HG03025 (cell line): ENCODE data around the gene HOXD9.

ENCODE experiments used
- ATAC-seq: cut with Tn5 transposase; IDR thresholded peaks from one replicate; pipeline ENCODE4 v1.9.1; 2021; ENCODE audit warnings: mild to moderate bottlenecking, moderate library complexity; ENCODE audit not compliant: unreplicated experiment, low FRiP score

HOXD9 gene

DNA sequence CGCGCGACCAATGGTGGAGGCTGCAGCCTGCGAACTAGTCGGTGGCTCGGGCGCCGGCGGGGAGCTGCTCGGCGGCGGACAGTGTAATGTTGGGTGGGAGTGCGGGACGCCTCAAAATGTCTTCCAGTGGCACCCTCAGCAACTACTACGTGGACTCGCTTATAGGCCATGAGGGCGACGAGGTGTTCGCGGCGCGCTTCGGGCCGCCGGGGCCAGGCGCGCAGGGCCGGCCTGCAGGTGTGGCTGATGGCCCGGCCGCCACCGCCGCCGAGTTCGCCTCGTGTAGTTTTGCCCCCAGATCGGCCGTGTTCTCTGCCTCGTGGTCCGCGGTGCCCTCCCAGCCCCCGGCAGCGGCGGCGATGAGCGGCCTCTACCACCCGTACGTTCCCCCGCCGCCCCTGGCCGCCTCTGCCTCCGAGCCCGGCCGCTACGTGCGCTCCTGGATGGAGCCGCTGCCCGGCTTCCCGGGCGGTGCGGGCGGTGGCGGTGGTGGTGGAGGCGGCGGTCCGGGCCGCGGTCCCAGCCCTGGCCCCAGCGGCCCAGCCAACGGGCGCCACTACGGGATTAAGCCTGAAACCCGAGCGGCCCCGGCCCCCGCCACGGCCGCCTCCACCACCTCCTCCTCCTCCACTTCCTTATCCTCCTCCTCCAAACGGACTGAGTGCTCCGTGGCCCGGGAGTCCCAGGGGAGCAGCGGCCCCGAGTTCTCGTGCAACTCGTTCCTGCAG is at the start of gene HOXD9:
HOXD9 (plus strand) TSS at position 37 of the 728 bp plus-strand sequence; CDS start at position 87, 50 bp downstream.
- ATAC-seq = no peak

- no peak for ATAC-seq
Measured at GRCh38 chr2:176072951-176073904, 49.3 kb upstream of the HOXD9 start.

GRCh38 chr2:176074919-176075425 is 47.5 kb upstream of the HOXD9 start:
- ATAC-seq = no peak

DNA sequence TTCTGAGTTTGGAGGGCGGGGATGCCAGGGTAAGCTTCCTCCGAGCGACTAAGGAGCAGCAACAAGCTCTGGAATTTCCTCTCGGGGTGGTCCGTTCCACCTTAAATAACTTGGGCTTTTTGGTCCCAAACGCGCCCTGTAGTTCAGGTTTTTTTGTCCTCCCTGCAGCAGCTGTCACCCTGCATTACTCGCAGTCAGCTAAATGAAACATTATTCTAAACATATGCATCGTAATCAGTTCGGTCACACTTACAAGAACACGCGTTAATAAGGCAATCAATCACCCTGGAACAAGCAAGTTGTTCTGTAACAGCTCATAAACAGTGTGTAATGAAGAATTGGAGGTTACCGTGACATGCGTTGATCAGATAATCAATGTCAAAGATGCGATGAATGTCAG is 47.0 kb upstream of the HOXD9 start:
- no peak for ATAC-seq

- no peak for ATAC-seq
Measured at GRCh38 chr2:176076063-176076462, 46.5 kb upstream of the HOXD9 start.

GRCh38 chr2:176076796-176077195 is 45.7 kb upstream of the HOXD9 start:
- no peak for ATAC-seq

DNA sequence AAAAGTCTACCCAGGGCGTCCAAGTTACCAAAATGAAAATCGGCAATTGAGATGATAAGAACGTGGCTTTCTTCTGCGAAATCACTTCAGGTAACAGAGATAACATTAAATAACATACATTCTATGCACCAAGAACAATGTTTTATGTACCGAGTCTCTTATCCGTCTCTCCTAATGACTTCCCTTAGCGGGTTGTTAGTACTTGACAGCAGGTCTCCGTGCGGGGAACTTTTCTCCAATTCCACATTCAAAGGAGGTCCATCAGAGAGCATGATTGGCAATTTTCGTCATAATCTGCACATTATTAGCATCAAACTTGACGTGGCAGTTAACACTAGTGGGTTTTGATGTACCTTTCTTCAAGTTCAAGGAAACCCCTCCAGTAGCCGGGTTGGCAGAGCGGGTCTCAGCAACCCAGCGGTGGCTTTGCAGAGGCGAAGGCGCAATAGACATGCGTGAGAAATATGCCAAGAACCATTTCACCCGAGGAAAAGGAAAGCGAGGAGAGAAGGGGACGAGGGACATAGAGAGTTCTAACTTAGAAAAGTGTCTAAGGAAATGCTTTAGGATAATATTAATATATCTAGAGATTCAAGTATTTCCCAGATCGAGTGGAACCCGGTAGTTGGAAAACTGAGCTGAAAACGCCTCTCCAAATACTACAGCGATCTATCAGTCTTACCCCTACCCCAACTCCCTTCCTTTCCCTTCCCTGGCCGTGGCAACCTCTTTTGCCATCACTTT is 43.8 kb upstream of the HOXD9 start:
- ATAC-seq = no peak

DNA sequence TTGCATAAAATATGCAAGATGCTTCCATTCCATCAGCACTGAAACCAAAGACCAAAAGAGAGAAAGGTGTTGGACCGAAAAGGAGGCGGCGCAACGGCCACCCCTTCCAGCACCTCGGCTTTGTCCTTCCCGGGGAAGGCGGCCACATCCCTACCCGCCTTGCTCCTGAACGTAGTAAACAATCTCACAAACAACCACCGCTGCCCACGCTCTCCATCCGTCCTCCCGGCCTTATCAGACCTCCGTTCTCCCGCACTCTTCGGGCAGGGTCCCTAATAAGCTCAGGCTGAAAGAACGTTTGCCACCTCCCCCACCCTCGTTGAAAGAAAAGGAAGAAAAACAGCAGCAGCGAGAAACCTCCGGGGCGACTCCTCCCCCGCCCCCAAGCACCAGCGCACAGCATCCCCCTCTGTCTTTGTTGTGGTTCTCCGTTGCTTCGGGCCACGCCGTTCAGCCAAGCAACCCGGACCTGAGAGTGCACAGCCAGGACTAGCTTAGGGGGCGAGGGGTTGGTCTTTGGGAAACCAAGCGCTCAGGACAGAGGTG is 43.2 kb upstream of the HOXD9 start:
- no peak for ATAC-seq

DNA sequence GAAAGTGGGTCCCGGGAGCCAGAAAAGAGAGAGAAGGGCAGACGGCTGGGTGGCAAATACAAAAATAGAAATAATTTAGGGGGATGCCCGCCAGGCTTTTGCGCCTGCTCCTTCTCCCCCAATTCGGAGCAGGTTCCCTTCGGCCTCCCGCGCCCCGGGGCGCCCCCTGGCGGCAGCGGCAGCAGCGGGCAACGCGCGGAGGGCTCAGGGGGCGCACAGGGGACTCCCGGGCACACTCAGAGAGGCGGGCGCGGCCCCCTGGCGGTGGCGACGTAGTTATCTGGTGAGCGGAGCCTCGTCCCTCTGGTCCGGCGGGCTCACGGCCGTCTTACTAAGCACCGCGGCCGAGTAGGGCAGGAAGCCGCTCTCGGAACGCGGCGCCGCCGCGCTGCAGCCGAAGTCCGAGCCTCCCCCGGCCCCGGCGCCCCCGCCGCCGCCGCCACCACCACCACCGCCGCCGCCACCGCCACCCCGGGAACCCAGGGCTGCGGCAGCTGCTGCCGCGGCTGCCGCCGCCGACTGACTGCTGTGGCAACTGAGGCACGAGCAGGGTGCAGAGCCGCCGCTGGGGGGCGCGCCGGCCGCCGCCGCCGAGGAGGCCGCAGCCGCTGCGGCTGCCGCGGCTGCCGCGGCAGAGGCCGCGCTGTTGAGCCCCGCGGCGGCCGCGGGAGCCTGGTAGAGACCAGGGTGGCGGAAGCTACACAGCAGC is 42.5 kb upstream of the HOXD9 start:
- ATAC-seq = no peak

DNA sequence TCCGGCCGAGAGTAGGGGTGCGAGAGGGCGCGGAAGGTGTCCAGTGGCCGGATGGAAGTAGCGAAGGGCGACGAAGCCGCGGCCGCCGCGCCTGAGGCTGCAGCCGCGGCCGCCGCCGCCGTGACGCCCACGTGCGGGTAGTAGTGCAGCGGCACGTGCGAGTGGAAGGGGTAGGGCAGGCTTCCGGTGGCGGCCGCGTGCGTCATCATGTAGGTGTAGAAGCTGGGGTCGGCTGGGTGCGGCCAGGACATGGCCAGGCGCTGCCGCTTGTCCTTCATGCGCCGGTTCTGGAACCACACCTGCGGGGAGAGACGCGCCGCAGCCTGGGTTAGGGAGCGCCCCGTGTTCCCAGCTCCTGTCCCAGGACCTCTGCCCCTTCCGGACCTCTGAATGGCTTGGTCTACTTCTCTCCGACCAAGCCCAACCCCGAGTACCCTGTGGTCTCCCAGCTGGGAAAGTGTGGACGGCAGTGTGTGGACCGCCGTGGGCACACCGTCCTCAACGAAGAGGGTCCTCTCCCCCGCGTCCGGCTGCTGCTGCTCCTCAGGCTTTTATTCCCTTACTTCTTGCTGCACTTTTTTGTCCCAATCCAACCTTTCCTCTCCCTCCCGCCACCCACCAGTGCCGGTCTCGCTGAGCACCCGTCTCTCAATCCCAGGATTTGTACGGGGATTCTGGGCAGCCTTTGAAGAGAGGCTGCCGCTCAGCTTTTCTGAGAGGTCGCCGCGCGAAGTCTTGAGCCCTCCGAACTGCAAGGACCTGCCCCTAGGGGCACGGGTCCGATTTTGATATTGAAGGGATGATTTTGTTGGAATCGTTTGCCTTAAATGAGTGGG is 41.8 kb upstream of the HOXD9 start:
- no peak for ATAC-seq

DNA sequence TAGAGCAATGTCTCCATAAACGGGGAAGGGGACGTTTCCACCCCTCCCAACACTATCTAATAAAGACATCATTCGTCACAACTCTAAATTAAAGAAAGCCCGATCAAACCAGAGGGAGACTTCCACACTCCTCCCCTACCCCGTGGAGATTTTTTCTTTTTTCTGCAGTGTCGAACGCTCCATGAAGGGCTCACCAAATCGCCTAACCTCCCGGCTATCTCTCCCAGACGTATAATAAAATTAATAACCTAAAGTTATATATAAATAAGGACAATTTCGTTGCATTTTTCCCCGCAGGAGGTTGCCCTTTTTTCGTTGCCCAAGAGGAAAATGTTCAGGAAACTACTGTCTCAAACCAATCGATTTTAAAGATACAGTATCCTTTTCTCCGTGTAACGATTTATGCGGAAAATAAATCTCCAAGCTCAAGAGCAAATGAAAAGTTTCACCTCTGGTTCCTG is 41.1 kb upstream of the HOXD9 start:
- ATAC-seq = no peak

DNA sequence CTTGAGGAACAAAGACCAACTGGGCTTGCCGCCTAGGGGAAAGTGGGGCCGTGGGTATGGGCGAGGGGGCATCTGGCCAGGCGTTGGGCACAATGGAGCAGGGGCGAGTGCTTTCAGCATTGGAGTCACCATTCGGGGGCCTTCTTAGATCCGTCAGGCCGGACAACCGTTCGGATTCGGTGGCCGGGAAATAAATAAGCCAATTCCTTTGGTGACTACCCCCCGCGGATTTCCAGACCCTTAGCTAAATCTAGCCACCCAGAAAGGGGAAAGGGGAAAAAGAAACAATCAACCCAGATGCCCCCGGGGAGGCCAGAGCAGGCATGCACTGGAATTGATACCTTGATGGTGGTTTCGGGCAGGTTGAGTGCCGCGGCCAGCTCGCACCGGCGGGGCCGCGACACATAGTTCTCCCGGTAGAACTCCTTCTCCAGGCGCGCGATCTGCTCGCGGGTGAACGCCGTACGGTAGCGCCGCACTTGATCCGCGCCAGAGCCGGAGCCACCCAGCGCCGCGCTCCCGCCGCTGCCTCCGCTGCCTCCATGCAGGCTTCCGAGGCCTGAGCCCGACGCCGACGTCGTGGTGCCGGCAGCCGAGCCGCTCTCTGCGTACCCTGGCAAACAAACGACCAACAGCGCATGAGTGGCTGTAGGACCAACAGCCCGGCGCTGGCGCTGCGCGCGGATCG is 40.5 kb upstream of the HOXD9 start:
- ATAC-seq = no peak

DNA sequence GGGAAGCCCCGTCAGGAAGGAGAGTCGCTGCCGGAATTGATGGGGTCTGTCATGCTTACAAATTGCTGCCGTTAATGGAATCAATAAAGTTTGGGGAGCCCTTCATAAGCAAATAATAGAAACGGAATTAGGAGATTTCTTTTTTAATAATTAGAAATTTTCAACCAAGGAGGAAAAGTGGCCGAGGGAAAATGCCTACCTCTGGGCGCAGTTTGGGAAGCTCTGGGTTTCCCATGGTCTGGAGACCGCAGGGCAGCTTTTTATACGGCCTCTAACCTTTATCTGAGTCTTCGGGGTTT is 40.0 kb upstream of the HOXD9 start:
- no peak for ATAC-seq

GRCh38 chr2:176082824-176083751 is 39.4 kb upstream of the HOXD9 start:
- no peak for ATAC-seq

- ATAC-seq = no peak
Measured at GRCh38 chr2:176083796-176084261, 38.7 kb upstream of the HOXD9 start, which contains the start of gene EVX2. Gene EVX2, minus strand, starts transcription at chr2:176083962. Its CDS starts 186 bp downstream, at chr2:176083776.

DNA sequence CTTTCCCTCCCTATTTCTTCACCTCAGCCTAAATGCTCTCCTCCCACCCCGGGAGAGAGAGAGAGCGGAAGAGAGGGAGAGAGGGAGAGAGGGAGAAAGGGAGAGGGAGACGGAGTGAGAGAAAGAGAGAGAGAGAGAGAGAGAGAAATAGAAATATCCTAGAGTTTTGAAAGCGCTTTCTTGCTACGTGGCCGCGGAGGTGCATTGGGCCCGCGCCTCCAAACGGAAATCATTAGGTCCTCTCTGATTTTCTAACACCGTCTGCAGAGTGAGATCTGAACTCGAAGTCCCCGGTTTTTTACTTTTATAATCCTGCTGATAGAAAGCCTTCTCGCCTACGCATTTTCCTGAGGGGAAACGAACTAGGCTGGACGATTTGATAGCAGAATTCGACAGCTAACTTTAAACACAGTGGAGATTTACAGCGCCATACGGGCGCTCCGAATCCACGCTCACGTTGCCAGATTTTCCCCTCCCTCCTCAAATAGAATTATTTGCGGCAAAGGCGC is 37.9 kb upstream of the HOXD9 start:
- no peak for ATAC-seq
